Activated naive CD8-positive, alpha-beta T cell (primary cell): Measurements from ENCODE around the gene INA.

Experiments
- H3K27ac Mint-ChIP-seq: one replicate; pipeline ENCODE4 v1.8.0; 2021; ENCODE audit warnings: mixed read lengths
- H3K27me3 Mint-ChIP-seq: one replicate; pipeline ENCODE4 v1.8.0; 2021; ENCODE audit warnings: mixed read lengths
- H3K36me3 Mint-ChIP-seq: one replicate; pipeline ENCODE4 v1.8.0; 2021; ENCODE audit warnings: mixed read lengths
- H3K4me1 Mint-ChIP-seq: one replicate; pipeline ENCODE4 v1.8.0; 2021; ENCODE audit warnings: low read depth, mixed read lengths
- H3K4me3 Mint-ChIP-seq: one replicate; pipeline ENCODE4 v1.8.0; 2021; ENCODE audit warnings: mild to moderate bottlenecking, mixed read lengths
- H3K9me3 Mint-ChIP-seq: one replicate; pipeline ENCODE4 v1.8.0; 2021; ENCODE audit warnings: low read depth, mixed read lengths

The INA gene

GRCh38 chr10:103284170-103284569 lies 7.2 kb downstream of the INA start:
- H3K36me3 Mint-ChIP-seq = no peaks in the 10 kb centered on the region
- no peak overlapping the region for H3K4me3 Mint-ChIP-seq
- H3K9me3 Mint-ChIP-seq = peaks cover under 1% of the 10 kb centered on the region
- no peak overlapping the region for H3K27ac Mint-ChIP-seq
- H3K27me3 Mint-ChIP-seq = peaks cover 45% of the 10 kb centered on the region
- H3K4me1 Mint-ChIP-seq = no peaks in the 10 kb centered on the region

GRCh38 chr10:103287992-103288391 lies 11.1 kb downstream of the INA start:
- Mint-ChIP-seq H3K4me3 (no peak overlapping the region), H3K4me1 (no peaks in the 10 kb centered on the region)

GRCh38 chr10:103291588-103291987 lies 14.7 kb downstream of the INA start:
- H3K4me1 Mint-ChIP-seq = no peaks in the 10 kb centered on the region
- peaks cover 17% of the 10 kb centered on the region for H3K27me3 Mint-ChIP-seq
- H3K4me3 Mint-ChIP-seq = no peak overlapping the region
- no peaks in the 10 kb centered on the region for H3K36me3 Mint-ChIP-seq
- no peak overlapping the region for H3K27ac Mint-ChIP-seq
- no peaks in the 10 kb centered on the region for H3K9me3 Mint-ChIP-seq

More at GRCh38 chr10:103287992-103288391, 11.1 kb downstream of the INA start:
- H3K27ac Mint-ChIP-seq = no peak overlapping the region
- no peaks in the 10 kb centered on the region for H3K9me3 Mint-ChIP-seq
- H3K36me3 Mint-ChIP-seq = no peaks in the 10 kb centered on the region
- peaks cover 29% of the 10 kb centered on the region for H3K27me3 Mint-ChIP-seq

GRCh38 chr10:103295374-103296015 lies 18.6 kb downstream of the INA start:
- H3K36me3 Mint-ChIP-seq = no peaks in the 10 kb centered on the region
- H3K4me1 Mint-ChIP-seq = no peaks in the 10 kb centered on the region
- no peaks in the 10 kb centered on the region for H3K9me3 Mint-ChIP-seq
- no peaks in the 10 kb centered on the region for H3K27me3 Mint-ChIP-seq
- no peak overlapping the region for H3K27ac Mint-ChIP-seq
- no peak overlapping the region for H3K4me3 Mint-ChIP-seq

- Mint-ChIP-seq H3K27ac (no peak overlapping the region), H3K4me3 (no peak overlapping the region), H3K36me3 (peaks cover 7% of the 10 kb centered on the region), H3K9me3 (no peaks in the 10 kb centered on the region), H3K4me1 (no peaks in the 10 kb centered on the region), H3K27me3 (no peaks in the 10 kb centered on the region)
Observed at GRCh38 chr10:103307594-103307993, 30.7 kb downstream of the INA start.

GRCh38 chr10:103310197-103310596 lies 33.3 kb downstream of the INA start:
- H3K27ac Mint-ChIP-seq = no peak overlapping the region
- no peak overlapping the region for H3K4me3 Mint-ChIP-seq
- no peaks in the 10 kb centered on the region for H3K9me3 Mint-ChIP-seq
- peaks cover 7% of the 10 kb centered on the region for H3K36me3 Mint-ChIP-seq
- H3K4me1 Mint-ChIP-seq = no peaks in the 10 kb centered on the region
- H3K27me3 Mint-ChIP-seq = no peaks in the 10 kb centered on the region

GRCh38 chr10:103316087-103316486 lies 39.1 kb downstream of the INA start:
- H3K4me3 Mint-ChIP-seq = no peak overlapping the region
- peaks cover 3% of the 10 kb centered on the region for H3K36me3 Mint-ChIP-seq
- H3K27me3 Mint-ChIP-seq = no peaks in the 10 kb centered on the region
- no peaks in the 10 kb centered on the region for H3K9me3 Mint-ChIP-seq
- H3K27ac Mint-ChIP-seq = no peak overlapping the region
- H3K4me1 Mint-ChIP-seq = no peaks in the 10 kb centered on the region

- H3K36me3 Mint-ChIP-seq = peaks cover 4% of the 10 kb centered on the region
- no peaks in the 10 kb centered on the region for H3K4me1 Mint-ChIP-seq
- no peaks in the 10 kb centered on the region for H3K9me3 Mint-ChIP-seq
- H3K27ac Mint-ChIP-seq = no peak overlapping the region
- no peak overlapping the region for H3K4me3 Mint-ChIP-seq
- H3K27me3 Mint-ChIP-seq = no peaks in the 10 kb centered on the region
Observed at GRCh38 chr10:103327906-103328305, 51.0 kb downstream of the INA start.

GRCh38 chr10:103333934-103334520 lies 57.1 kb downstream of the INA start:
- Mint-ChIP-seq H3K27me3 (no peaks in the 10 kb centered on the region), H3K9me3 (no peaks in the 10 kb centered on the region), H3K36me3 (peaks cover 5% of the 10 kb centered on the region), H3K4me3 (no peak overlapping the region), H3K4me1 (peaks cover 4% of the 10 kb centered on the region), H3K27ac (no peak overlapping the region)

GRCh38 chr10:103334567-103334966 lies 57.6 kb downstream of the INA start:
- no peaks in the 10 kb centered on the region for H3K27me3 Mint-ChIP-seq
- peaks cover 5% of the 10 kb centered on the region for H3K36me3 Mint-ChIP-seq
- peaks cover 4% of the 10 kb centered on the region for H3K4me1 Mint-ChIP-seq

GRCh38 chr10:103336370-103336769 lies 59.4 kb downstream of the INA start:
- H3K4me3 Mint-ChIP-seq = no peak overlapping the region
- H3K36me3 Mint-ChIP-seq = peaks cover 3% of the 10 kb centered on the region
- H3K4me1 Mint-ChIP-seq = peaks cover 4% of the 10 kb centered on the region

More at GRCh38 chr10:103334567-103334966, 57.6 kb downstream of the INA start:
- Mint-ChIP-seq H3K4me3 (no peak overlapping the region), H3K9me3 (no peaks in the 10 kb centered on the region), H3K27ac (no peak overlapping the region)

More at GRCh38 chr10:103336370-103336769, 59.4 kb downstream of the INA start:
- no peaks in the 10 kb centered on the region for H3K27me3 Mint-ChIP-seq
- no peaks in the 10 kb centered on the region for H3K9me3 Mint-ChIP-seq
- H3K27ac Mint-ChIP-seq = no peak overlapping the region
